NCI-H2029 treated with DMSO at 0.1 percent for 48 hours (cell line): Measurements from ENCODE around the gene KIF1A.
"Not testable (repeated sequence)": the region's sequence is repeated elsewhere in the genome, so short reads cannot be mapped to it uniquely, and the experiment has no call there.

Experiments used
- DNase-seq: peaks from one replicate; lab custom pipeline; 2025; lab: John Stamatoyannopoulos, UW

KIF1A gene

GRCh38 chr2:240846873-240847595 is 27.0 kb upstream of the KIF1A start:
- no peak for DNase-seq

- DNase-seq = not testable (repeated sequence)
These were observed 26.3 kb upstream of the KIF1A start for GRCh38 chr2:240846309-240846708.

DNA sequence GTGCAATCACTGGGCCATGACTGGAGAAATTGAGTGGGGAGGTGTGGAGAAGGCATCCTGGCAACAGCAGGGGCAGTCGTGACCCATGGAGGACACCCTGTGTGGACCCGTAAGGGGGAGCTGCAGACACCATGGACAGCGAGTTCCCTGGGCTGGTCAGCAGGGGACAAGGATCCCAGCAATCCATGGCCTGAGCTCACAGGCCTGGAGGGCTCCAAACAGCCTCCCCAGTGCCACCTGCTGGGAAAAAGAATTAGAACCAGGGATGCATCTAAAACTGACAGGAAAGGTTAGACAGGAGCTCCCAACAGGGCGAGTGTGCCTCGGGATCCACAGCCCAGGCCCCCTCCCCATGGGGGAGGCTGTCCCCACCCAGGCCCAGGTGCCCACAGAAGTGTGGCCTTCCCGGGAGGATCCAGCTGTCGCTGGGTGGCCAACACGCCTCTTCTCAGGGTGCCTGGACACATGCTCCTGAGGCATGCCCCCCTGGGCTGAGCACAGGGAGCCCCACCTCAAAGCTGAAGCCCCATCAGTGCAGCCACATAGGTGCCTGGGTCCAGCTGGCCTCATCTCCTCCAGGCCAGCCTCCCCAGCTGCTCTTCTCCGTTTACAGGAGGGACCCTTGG is 20.5 kb upstream of the KIF1A start:
- peak; percentile 9 for DNase-seq

- no peak for DNase-seq
These were observed 19.4 kb upstream of the KIF1A start for GRCh38 chr2:240839152-240840143.

DNA sequence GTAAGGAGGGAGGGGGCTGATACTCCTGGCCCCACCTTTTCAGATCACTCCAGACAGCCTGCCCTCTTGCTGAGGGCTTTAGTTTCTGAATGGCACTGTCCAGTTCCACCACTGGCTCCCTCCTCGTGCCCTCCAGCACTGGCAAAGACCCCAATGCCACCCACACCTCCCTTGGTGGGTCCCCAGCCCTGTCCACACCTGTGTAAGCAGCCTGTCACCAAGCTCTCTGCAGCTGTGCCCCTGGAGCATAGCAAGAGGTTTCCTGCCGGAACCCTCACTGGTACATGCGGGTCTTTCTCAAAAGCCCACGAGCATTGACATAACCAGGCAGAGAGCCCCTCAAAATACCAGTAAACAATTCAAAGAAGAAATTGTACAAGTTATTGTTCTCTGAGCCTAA is 17.6 kb upstream of the KIF1A start:
- no peak for DNase-seq

- DNase-seq = no peak
These were observed 16.9 kb upstream of the KIF1A start for GRCh38 chr2:240836781-240837467.

GRCh38 chr2:240835528-240835927 is 15.5 kb upstream of the KIF1A start:
- DNase-seq = no peak

DNA sequence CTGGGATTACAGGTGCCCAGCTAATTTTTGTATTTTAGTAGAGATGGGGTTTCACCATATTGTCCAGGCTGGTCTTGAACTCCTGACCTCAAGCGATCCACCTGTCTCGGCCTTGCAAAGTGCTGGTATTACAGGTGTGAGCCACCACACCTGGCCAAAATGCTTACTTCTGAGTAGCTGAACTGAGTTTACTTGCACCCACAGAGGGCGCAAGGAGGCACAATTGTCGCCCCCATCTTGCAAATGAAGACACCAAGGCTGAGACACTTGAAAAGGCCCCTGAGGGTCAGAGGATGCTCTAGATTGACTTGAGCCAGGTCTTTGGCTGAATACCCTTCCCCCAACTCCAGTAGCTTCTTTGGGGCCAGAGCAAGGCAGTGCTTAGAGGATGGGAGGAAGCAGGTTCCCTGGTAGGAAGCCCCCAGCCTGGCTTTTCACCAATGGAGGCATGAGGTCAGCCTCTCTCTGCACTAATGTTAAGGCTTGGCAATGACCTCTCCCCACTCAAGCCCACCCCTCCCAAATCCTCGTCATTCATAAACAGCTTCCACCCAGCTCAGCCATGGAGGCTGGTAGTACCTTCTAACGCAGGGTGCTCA is 14.5 kb upstream of the KIF1A start:
- DNase-seq = no peak

DNA sequence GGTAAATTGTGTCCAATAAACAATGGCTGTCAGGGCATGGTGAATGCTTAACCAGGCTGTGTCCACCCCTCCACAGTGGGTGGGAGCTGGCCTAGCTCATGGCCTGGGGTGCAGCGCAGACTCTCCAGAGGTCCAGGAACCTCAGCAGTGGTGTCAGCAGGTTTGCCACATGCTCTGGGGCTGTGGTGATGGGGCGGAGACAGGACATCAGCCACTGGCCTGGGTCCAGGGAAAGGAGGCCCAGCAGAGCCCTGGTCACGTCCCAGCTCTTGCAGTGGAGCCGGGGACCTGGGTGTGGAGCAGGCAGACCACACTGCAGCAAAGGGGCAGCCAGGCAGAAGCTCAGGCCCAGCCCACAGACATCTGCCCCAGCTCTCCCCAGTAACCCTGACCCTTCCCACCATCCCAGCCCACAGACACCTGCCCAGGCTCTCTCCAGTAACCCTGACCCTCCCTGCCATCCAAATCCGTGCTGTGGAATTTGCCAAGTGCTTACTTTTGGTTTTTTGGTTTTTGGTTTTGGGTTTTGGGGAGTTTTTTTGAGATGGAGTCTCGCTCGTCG is 13.8 kb upstream of the KIF1A start:
- DNase-seq = no peak

DNA sequence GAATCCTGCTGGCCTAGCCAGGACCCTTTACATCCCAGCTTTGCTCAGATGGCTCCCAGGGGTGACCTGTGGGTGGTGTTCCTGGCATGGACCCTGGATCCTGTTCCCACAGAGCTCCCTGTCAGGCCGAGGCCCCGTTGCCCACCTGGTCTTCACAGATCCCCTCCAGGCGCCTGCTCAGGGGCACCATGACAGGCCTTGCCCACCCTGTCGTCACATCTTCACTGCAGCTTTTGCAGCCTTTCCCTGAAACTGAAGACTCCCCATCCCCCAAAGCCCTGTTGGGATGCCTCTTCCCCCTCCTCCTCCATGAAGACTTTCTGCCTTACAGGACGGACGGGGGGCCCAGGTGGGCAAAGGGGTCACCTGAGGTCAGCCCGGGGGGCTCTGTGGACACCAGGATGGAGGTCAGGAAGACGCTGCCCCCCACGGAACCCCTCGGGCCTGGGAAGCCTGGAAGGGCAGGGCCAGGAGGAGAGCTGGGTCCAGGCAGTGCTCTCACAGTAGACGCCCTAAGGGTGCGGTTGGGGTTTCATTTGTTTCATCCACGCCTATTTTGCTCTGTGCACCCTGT is 13.0 kb upstream of the KIF1A start:
- no peak for DNase-seq

DNA sequence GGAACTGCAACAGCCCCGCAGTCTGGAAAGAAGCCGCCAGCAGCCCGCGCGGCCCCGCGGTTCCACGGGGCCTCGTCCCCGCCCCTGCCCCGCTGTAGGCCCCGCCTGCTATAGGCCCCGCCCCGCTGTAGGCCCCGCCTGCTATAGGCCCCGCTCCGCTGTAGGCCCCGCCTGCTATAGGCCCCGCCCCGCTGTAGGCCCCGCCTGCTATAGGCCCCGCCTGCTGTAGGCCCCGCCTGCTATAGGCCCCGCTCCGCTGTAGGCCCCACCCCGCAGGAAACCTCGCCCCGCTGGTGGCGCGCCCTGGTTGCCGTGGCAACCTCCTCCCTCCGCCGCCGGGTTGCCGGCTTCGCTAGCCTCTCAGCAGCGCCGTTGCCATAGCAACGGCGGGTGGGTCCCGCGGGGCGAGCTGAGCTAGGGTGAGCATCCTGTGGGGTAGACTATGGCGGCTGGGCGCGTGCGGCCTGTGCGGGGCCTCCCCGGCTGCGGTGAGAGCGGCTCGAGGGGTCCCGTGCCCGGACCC is 12.2 kb upstream of the KIF1A start:
- peak; percentile 82 for DNase-seq

DNA sequence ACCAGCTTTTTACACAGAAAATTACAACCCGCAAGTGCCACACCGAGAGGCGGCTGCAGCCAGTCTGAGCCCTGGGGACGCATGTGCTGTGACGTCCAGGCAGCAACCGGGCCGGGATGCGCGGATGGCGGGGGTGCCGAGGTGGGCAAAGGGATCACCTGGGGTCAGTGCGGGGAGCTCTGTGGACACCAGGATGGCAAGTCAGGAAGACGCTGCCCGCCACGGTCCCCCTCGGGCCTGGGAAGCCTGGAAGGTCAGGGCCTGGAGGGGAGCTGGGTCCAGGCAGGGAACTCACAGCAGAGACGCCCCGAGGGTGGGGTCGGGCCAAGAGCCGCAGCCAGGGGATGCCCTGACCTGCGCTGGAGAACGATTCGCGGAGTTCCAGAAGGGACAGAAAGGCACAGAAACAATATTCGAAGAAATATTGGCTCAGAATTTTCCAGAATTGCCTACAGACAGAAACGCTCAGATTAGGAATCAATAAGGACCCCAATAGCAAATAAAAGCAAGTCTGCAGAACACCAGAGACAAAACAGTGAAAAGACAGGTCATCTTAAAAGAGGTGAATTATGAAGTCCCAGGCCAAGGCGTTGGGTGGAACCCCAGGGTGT is 11.7 kb upstream of the KIF1A start:
- no peak for DNase-seq

DNA sequence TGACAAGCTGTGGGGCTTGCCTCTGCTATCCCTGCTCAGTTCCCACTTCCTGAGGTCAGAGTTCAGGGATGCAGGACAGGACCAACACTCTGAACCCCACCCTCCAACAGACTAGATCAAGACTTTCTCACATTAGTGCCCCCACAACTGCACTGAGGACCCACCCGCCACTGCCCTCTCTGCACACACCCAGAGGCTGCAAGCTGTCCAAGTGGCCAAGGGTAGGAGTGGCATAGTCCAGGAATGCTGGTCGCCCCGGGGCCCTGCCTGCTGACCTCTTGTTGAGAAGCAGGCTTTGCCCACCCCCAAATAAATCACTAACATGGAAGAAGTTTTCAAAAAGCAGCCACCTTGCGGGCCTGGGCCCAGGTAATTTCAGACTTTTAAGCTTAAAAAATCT is 5.5 kb upstream of the KIF1A start:
- DNase-seq = no peak

GRCh38 chr2:240823449-240824336 is 3.7 kb upstream of the KIF1A start:
- DNase-seq = no peak

- no peak for DNase-seq
These were observed 2.3 kb upstream of the KIF1A start for GRCh38 chr2:240822280-240822847.

DNA sequence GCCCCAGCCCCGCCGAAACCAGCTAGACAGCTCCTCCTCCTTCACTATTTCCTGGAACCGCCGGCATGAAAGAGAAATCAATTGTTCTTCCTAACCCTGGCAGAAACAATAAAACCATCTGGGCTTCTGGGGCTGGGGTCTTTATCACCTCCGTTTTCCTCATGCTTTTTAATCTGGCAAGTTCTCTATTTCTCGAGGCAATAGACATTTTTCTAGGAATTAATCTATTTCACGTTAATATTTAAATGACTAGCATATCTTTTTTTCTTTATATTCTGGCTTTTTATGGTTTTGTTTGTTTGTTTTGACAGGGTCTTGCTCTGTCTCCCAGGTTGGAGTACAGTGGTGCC is 1.4 kb upstream of the KIF1A start:
- peak; percentile 44 for DNase-seq

DNA sequence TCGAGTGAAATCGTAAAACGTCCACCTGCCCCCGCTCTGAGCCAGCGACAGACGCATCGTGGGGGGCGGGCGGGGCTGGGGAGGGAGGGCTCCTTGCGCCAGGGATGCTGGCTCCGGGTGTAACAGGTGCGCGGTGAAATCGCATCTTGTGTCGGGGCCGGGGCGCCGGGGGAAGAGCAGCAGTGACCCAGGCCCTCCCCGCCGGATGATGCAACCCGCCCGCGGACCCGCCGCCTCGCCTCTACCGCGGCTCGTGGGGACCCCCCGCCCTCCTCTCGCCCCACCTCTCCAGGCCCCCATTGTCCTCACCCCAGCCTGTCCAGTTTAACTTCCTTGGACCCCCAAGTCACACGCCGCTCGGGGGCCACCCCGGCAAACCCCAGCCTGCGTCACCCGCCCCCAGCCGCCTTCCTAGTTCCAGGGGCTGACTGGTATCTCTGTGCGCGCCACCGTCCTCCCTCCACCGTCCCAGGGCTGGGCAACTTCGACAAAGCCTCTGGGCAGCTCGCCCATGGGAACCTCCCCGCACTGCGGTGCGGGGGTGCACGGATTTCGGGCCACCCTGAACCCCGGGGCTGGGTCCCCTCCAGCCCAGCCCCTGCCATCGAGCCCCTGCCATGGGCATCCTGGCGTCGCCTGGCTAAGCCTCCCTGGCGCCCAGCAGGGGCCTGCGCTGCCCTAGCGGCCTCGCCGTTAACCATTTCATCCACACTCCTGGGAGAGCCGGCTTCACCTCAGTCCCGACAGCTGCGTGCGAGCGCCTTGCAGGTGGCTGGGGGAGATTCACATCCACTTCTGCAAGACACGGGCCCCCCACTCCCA is 799 bp upstream of the KIF1A start:
- DNase-seq = no peak
